Neural progenitor cell (in vitro differentiated cells): Measurements from ENCODE around the gene STOM.

ENCODE experiments used
- CTCF ChIP-seq: fragments of 200-600 bp; sonication (generic); IDR thresholded peaks from 2 replicates; pipeline ENCODE4 v1.5.1; 2017; ENCODE audit warnings: antibody characterized with exemption, mild to moderate bottlenecking
- EZH2 ChIP-seq: fragments of 200-600 bp; sonication (generic); IDR thresholded peaks from 2 replicates; pipeline ENCODE4 v1.6.1; 2017; ENCODE audit warnings: antibody characterized with exemption, mild to moderate bottlenecking, moderate library complexity

GRCh38 chr9:121354762-121355161, 15.3 kb downstream of the STOM start:
- no peak for TF ChIP-seq CTCF
- TF ChIP-seq EZH2 = no peak
